ENCODE results near the gene HMGCR.

- TF ChIP-seq POLR2A (IDR thresholded peaks at IDR 0.05) (no peak), CTCF (IDR thresholded peaks at IDR 0.05) (no peak)
Observed at GRCh38 chr5:75300084-75300483, 36.9 kb upstream of the HMGCR start.
